Keratinocyte (primary cell): ENCODE data around the gene PTPRD.

ENCODE experiments used
- CTCF ChIP-seq, 3 experiments: IDR thresholded peaks in 1 of 3; conservative IDR thresholded peaks in 1 of 3; optimal IDR thresholded peaks in 1 of 3; 2 replicates in 2 of 3; 3 replicates in 1 of 3; pipeline versions ENCODE3 to v1.5.1; 2011; ENCODE audit warnings: low read length in 3 of 3, mild to moderate bottlenecking in 3 of 3, moderate library complexity in 2 of 3, control low read depth in 1 of 3, inconsistent platforms in 1 of 3; ENCODE audit not compliant: insufficient read depth in 2 of 3; ENCODE audit errors: extremely low read depth in 1 of 3
- EZH2 ChIP-seq: IDR thresholded peaks from one replicate; pipeline ENCODE4 v1.6.1; 2012; ENCODE audit warnings: inconsistent platforms, mild to moderate bottlenecking, low read length, moderate library complexity

GRCh38 chr9:8670751-8671150 lies 1942.1 kb downstream of the PTPRD start:
- TF ChIP-seq CTCF (optimal IDR thresholded peaks at IDR 0.05 in 1 of 3, IDR thresholded peaks at IDR 0.05 in 1 of 3, conservative IDR thresholded peaks at IDR 0.05 in 1 of 3; ENCODE audit: extremely low read depth in 1 of 3, insufficient read depth in 2 of 3, low read length in 3 of 3): no peak
- TF ChIP-seq EZH2: no peak
